ENCODE data around the gene AIFM3. TPM values are rescaled to one million over a fixed set of nuclear protein-coding genes. Genes with fewer than 3 reads are reported as not detected.

Gene AIFM3
- total and polyA plus RNA-seq, 2 of the 13 experiments (the other 11 are each of a cell fraction or from before 2014, with no cell fraction given) = 9.0 to 15.3 TPM

- no peak for TF ChIP-seq ZNF460 (CRISPR knock-in tag; IDR thresholded peaks at IDR 0.05; ENCODE audit: borderline replicate concordance)
- TF ChIP-seq ZNF761 (CRISPR knock-in tag; conservative IDR thresholded peaks at IDR 0.05) = no peak; the same call in 1 of the 2 replicates
- no peak for TF ChIP-seq AFF4 (CRISPR knock-in tag; IDR thresholded peaks at IDR 0.05)
- TF ChIP-seq ZNF747 (CRISPR knock-in tag; IDR thresholded peaks at IDR 0.05; ENCODE audit: borderline replicate concordance) = no peak
- no peak for TF ChIP-seq MATR3 (CRISPR knock-in tag; IDR thresholded peaks at IDR 0.05)
- TF ChIP-seq DR1 (CRISPR knock-in tag; IDR thresholded peaks at IDR 0.05) = no peak
- TF ChIP-seq ZNF280B (CRISPR knock-in tag; IDR thresholded peaks at IDR 0.05; ENCODE audit: borderline replicate concordance) = 0 out of 2 replicates have a peak, but pooled peaks have one; percentile 19
- TF ChIP-seq NCOA2 (CRISPR knock-in tag; IDR thresholded peaks at IDR 0.05) = no peak
- no peak for TF ChIP-seq MIER2 (CRISPR knock-in tag; IDR thresholded peaks at IDR 0.05)
Observed at GRCh38 chr22:20980938-20981722, 14.1 kb downstream of the AIFM3 start (continued).
